Measurements from ENCODE around the gene CYP11A1.

The CYP11A1 gene

DNA sequence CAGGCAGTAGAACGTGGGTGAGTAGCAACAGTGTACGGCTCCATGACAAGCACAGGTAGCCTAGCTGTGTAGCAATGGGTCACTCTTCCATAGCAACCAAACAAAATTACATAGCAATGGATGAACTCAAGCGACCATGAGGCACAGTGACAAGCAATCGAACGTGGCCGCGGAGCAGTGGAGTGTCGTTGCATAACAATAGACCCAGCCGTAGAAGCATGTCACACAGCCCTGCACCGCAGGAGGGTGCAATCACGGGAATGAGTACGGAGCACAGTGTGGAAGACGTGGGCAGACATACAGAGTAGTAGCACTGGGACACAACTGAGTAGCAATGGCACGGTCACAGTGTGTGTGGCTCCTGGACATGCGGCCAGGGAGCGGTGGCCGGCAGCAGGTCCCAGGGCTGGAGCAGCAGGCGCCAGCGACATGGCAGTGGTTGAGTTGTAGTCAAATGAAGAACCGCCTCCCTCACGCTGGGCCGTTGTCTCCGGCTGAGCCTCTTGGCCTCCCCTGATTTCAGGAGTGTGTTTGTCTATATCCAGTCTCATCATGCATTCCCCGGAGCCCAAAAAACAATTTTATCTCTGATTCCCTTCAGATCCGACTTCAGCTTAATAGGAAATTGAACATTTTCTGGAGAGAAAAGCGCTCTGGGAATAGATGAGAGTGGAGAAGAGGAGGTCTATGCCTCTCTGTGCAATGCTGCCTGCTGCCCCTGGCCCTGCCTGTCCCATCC is 67.2 kb downstream of the CYP11A1 start:
- H3K27ac ChIP-seq, result no peak overlapping the region
- TF ChIP-seq ZFX (IDR thresholded peaks at IDR 0.05), result no peak
- TF ChIP-seq, protein P1, sequence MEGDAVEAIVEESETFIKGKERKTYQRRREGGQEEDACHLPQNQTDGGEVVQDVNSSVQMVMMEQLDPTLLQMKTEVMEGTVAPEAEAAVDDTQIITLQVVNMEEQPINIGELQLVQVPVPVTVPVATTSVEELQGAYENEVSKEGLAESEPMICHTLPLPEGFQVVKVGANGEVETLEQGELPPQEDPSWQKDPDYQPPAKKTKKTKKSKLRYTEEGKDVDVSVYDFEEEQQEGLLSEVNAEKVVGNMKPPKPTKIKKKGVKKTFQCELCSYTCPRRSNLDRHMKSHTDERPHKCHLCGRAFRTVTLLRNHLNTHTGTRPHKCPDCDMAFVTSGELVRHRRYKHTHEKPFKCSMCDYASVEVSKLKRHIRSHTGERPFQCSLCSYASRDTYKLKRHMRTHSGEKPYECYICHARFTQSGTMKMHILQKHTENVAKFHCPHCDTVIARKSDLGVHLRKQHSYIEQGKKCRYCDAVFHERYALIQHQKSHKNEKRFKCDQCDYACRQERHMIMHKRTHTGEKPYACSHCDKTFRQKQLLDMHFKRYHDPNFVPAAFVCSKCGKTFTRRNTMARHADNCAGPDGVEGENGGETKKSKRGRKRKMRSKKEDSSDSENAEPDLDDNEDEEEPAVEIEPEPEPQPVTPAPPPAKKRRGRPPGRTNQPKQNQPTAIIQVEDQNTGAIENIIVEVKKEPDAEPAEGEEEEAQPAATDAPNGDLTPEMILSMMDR (conservative IDR thresholded peaks at IDR 0.05), result no peak

DNA sequence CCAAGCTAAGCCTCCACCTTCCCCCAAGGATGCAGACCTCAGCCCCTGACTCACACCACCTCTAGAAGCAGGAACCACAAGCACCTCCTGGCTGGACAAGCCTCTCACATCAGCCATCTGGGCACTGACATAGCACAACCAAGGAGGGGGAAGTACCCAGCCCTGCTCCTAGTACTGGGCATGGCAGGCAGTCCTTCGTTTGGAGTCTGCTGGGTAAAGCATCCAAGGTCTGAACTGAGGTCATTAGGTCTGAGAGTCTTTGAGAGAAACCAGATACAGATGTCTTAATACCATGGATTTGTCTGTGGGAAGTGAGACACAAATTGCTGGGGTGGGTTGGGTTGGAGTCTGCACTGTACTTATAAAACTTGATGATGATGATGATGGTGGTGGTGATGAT is 69.6 kb downstream of the CYP11A1 start:
- TF ChIP-seq, protein P1 (conservative IDR thresholded peaks at IDR 0.05), result no peak
- TF ChIP-seq ZFX (IDR thresholded peaks at IDR 0.05), result no peak
- H3K27ac ChIP-seq, result no peak overlapping the region

DNA sequence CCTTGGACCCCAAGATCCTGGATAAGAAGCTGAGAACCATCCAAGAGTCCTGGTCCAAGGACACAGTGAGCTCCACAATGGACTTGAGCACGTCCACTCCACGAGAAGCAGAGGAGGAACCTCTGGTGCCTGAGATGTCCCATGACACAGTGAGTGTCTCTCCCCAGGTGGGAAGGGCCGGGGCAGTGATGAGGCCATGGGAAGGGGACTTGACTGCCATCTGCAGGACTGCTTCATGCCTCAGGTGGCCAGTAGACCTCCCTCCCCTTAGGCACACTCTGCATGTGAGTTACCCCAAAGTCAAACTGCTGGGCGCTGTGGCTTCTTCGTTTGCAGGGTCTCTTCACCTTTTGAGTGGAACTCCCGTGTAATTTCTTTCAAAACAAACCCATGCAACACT is 71.6 kb downstream of the CYP11A1 start:
- TF ChIP-seq ZFX (IDR thresholded peaks at IDR 0.05), result no peak
- TF ChIP-seq, protein P1 (conservative IDR thresholded peaks at IDR 0.05), result no peak
- H3K27ac ChIP-seq, result no peak overlapping the region

DNA sequence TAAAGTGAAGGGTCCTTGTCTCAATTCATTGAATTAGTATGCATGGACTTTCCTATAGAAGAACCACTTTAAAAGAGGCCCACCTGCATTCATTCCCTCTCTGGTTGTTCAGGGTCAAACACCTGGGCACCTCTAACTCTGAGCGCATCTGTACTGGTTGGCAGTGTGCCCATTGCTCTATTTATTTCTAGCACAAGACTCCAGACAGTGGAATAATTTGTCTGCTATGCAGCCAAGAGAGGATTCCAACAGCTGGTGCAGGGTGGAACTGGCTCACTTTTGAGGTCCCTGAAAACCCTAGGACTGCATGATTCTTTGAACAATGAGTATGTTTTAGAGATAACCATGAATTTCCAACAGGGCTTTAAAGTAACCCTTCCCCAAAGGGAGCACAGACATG is 73.4 kb downstream of the CYP11A1 start:
- H3K27ac ChIP-seq, result no peak overlapping the region
- TF ChIP-seq, protein P1 (conservative IDR thresholded peaks at IDR 0.05), result no peak
- no peak for TF ChIP-seq ZFX (IDR thresholded peaks at IDR 0.05)

DNA sequence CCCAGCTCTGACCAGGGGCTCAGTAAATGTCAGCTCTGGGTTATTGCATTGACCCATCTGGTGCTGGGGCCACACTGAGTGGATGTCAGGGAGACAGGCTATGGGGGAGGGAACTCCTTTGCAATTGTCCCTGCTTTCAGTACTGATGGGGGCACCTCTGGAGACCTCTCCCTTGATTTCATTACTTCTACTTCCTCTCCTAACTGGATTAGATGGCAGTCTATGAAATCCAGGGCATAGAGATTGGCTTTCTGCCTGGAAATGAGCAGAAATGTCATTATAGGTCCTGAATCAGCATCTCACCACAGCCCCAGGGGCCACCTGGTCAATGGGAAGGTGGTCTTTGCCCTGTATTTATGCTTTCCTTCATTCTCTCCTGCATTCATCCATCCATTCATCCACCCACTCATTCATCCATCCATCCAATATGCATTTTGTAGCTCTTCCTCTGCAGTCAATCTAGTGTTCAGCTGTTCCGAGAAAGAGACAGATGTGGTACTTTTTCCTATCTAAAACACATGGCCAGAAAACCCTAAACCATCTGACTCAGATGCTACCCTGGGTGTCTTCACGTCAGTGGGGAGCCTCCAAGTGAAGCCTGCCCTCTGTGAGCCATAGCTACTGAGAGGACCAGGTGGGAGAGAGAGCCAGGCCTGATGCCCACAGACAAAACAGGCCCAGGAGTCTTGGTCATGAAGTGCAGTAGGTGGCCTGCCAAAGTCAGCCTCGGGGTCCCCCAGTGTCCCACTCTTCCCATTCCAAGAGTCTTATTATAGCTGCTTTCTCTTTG is 74.2 kb downstream of the CYP11A1 start:
- TF ChIP-seq, protein P1 (conservative IDR thresholded peaks at IDR 0.05), result no peak
- no peak for TF ChIP-seq ZFX (IDR thresholded peaks at IDR 0.05)
- no peak overlapping the region for H3K27ac ChIP-seq

DNA sequence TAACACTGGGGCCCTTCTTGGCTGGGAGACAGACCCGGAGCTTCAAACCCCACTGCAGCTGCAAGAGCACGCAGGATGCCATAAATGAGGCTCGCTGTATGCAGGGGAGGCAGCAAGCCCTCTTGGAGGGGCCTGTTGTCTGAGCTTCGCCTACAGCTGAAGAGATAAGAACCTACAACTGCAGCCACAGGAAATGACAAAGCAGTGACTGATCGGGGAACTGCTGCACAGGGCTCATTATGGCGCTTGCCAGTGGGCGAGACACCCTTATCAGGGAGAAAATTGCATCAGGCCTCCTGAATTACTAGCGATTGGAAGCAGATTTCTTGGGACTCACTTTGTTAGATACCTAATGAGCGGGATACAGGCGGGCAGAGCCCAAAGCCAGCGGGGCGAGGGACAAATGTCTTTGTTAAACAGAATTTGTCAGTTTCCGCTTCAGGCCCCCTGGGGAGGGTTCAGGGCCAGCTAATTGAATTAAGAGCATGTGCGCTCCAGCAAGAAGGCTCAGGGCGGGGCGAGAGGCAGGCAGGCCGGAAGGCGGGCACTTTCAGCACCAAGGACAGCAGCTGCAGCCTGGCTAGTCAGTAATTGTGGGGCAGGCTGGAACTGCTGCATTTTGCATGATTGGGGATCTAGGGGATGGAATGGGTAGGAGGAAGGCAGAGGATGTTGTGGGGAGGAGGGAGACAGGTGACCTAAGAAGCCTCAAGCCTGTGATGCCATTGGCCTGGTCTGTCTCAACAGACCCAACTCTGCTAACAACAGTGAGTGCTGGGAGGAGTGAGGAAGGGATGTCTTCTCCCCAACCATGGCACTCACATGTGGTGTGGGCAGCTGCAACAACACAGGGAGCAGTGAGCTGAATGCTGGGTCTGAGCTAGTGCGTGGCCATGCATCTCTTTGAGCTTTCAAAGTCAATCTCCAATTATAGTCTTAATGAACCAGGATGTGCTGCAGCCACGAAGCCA is 76.1 kb downstream of the CYP11A1 start:
- TF ChIP-seq ZFX (IDR thresholded peaks at IDR 0.05), result no peak
- TF ChIP-seq, protein P1 (conservative IDR thresholded peaks at IDR 0.05), result no peak
- H3K27ac ChIP-seq, result no peak overlapping the region
